ENCODE data around the gene OR8D1. TPM values are rescaled to one million over a fixed set of nuclear protein-coding genes. Genes with fewer than 3 reads are reported as not detected.
"Not testable (repeated sequence)": the region's sequence is repeated elsewhere in the genome, so short reads cannot be mapped to it uniquely, and the experiment has no call there.

The OR8D1 gene
- polyA plus RNA-seq, 4 donors = not detected

DNA sequence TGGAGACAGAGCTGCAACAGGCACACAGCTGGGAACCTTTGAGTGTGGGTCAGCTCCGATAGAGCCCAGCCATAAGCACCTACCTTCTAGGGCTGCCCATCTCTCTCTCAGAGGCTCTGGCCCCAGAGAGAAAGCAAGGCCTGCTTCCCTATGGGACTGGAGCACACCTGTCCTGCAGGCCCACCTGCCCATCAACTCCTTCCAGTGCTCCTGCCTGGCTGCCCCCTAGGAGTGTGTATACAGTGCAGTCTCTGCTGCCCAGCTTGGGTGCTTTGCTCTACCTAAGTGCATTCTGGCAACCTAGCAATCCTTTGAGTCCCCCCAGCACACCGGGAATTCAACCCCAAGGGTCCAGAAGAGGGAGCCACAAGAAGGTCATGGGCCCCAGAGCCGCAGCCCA, 36.5 kb downstream of the OR8D1 start:
- Histone ChIP-seq H3K27me3 (ENCODE audit: control insufficient read depth in 3 of 3, insufficient read depth in 3 of 3, low read length in 3 of 3) (no peaks in the 10 kb centered on the region), H3K9me3 (ENCODE audit: control insufficient read depth in 2 of 2, insufficient read depth in 1 of 2, low read depth in 1 of 2, low read length in 1 of 2) (no peaks in the 10 kb centered on the region), H3K4me1 (ENCODE audit: control insufficient read depth in 3 of 3, insufficient read depth in 2 of 3, low read depth in 1 of 3, low read length in 2 of 3) (no peaks in the 10 kb centered on the region), H3K27ac (ENCODE audit: low read depth in 1 of 3, low read length in 2 of 3) (peak overlapping the region in 1 of 3 donors; percentile 45), H3K4me3 (ENCODE audit: low read depth in 1 of 3, low read length in 3 of 3) (no peak overlapping the region), H3K36me3 (ENCODE audit: control insufficient read depth in 3 of 3, insufficient read depth in 2 of 3, low read depth in 1 of 3, low read length in 3 of 3) (no peaks in the 10 kb centered on the region)
- 58 to 85% (median 72%) methylated on average over 3 of the region's 3 CpGs for WGBS, 3 donors
- no peak for DNase-seq
- no peak for FAIRE-seq

DNA sequence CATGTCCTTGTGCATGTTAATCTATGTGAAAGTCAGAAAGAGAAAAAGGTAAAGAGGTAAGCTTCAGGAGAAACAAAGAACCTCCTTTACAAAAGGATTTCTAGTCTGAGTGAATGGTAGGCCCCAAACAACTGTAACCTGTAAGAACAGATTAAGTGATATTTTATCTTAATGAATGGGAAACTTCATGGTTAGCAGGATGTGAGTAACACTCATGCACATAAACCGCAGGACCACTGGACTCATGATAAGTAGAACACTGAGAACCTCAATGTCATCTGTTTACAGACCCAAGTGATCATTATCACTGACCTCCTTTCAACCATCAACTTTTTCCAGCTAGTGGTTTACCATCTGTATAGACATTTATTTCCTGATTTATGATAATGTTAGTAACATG, 37.7 kb downstream of the OR8D1 start:
- Histone ChIP-seq H3K4me3 (ENCODE audit: low read depth in 1 of 3, low read length in 3 of 3) (no peak overlapping the region), H3K27me3 (ENCODE audit: control insufficient read depth in 3 of 3, insufficient read depth in 3 of 3, low read length in 3 of 3) (no peaks in the 10 kb centered on the region), H3K36me3 (ENCODE audit: control insufficient read depth in 3 of 3, insufficient read depth in 2 of 3, low read depth in 1 of 3, low read length in 3 of 3) (no peaks in the 10 kb centered on the region), H3K9me3 (ENCODE audit: control insufficient read depth in 2 of 2, insufficient read depth in 1 of 2, low read depth in 1 of 2, low read length in 1 of 2) (no peaks in the 10 kb centered on the region), H3K4me1 (ENCODE audit: control insufficient read depth in 3 of 3, insufficient read depth in 2 of 3, low read depth in 1 of 3, low read length in 2 of 3) (no peaks in the 10 kb centered on the region), H3K27ac (ENCODE audit: low read depth in 1 of 3, low read length in 2 of 3) (no peak overlapping the region)
- no peak for FAIRE-seq
- WGBS, 3 donors = 40 to 62% (median 55%) methylated on average over 1 of the region's 1 CpG
- DNase-seq = peak in 1 of 2 donors; percentile 2

DNA sequence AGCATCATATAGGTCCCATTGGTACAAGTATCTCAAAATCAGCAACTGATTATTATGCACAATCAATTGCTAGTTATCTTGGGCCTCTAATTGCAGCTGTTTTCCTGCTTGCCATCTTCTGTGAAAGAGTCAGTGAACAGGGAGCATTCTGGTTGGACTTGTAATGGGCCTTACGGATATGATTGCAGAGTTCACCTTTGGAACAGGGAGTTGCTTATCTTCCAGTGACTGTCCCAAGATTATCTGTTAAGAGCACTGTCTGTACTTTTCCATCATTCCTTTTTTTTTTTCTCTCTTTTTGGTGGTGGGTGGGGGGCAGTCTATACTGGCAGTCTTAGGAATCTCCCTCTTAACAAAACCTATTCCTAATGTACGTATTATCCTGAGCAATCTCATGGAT, 39.7 kb downstream of the OR8D1 start:
- H3K36me3 ChIP-seq (ENCODE audit: control insufficient read depth in 3 of 3, insufficient read depth in 2 of 3, low read depth in 1 of 3, low read length in 3 of 3) = no peaks in the 10 kb centered on the region
- no peaks in the 10 kb centered on the region for H3K27me3 ChIP-seq (ENCODE audit: control insufficient read depth in 3 of 3, insufficient read depth in 3 of 3, low read length in 3 of 3)
- no peak for FAIRE-seq
- no peaks in the 10 kb centered on the region for H3K9me3 ChIP-seq (ENCODE audit: control insufficient read depth in 2 of 2, insufficient read depth in 1 of 2, low read depth in 1 of 2, low read length in 1 of 2)
- H3K4me3 ChIP-seq (ENCODE audit: low read depth in 1 of 3, low read length in 3 of 3) = no peak overlapping the region
- WGBS, 3 donors = 47 to 67% (median 57%) methylated on average over 2 of the region's 2 CpGs
- H3K4me1 ChIP-seq (ENCODE audit: control insufficient read depth in 3 of 3, insufficient read depth in 2 of 3, low read depth in 1 of 3, low read length in 2 of 3) = no peaks in the 10 kb centered on the region
- H3K27ac ChIP-seq (ENCODE audit: low read depth in 1 of 3, low read length in 2 of 3) = no peak overlapping the region
- peak; percentile 3 to 45 for DNase-seq

DNA sequence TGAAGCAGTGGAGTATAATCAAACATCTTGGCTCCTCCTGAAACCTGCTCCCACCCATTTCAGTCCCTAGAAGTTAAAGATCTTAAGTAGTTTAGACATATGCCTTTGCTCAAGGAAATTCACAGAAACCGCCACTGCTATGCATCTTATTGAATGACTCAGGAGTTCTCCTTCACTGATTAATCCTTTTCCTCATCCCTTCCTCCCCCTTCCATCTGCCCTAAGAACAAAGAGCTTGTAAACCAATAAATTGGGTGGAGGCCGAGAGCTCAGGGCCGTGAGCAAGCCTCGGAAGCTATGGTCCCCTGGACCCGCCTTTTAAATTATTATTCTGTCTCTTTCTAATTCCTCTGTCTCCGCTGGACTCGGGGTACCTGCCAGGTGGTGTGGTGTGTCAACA, 42.9 kb downstream of the OR8D1 start:
- not testable (repeated sequence) for H3K27ac ChIP-seq (ENCODE audit: low read depth in 1 of 3, low read length in 2 of 3); DNase-seq; H3K36me3 ChIP-seq (ENCODE audit: control insufficient read depth in 3 of 3, insufficient read depth in 2 of 3, low read depth in 1 of 3, low read length in 3 of 3); H3K4me1 ChIP-seq (ENCODE audit: control insufficient read depth in 3 of 3, insufficient read depth in 2 of 3, low read depth in 1 of 3, low read length in 2 of 3); H3K4me3 ChIP-seq (ENCODE audit: low read depth in 1 of 3, low read length in 3 of 3); FAIRE-seq; H3K27me3 ChIP-seq (ENCODE audit: control insufficient read depth in 3 of 3, insufficient read depth in 3 of 3, low read length in 3 of 3); H3K9me3 ChIP-seq (ENCODE audit: control insufficient read depth in 2 of 2, insufficient read depth in 1 of 2, low read depth in 1 of 2, low read length in 1 of 2)
- WGBS, 3 donors = 14 to 50% (median 29%) methylated on average over 7 of the region's 7 CpGs

DNA sequence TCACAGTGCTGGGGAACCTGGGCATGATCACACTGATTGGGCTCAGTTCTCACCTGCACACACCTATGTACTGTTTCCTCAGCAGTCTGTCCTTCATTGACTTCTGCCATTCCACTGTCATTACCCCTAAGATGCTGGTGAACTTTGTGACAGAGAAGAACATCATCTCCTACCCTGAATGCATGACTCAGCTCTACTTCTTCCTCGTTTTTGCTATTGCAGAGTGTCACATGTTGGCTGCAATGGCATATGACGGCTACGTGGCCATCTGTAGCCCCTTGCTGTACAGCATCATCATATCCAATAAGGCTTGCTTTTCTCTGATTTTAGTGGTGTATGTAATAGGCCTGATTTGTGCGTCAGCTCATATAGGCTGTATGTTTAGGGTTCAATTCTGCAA, 48.7 kb downstream of the OR8D1 start:
- not testable (repeated sequence) for H3K4me1 ChIP-seq (ENCODE audit: control insufficient read depth in 3 of 3, insufficient read depth in 2 of 3, low read depth in 1 of 3, low read length in 2 of 3); H3K4me3 ChIP-seq (ENCODE audit: low read depth in 1 of 3, low read length in 3 of 3); H3K36me3 ChIP-seq (ENCODE audit: control insufficient read depth in 3 of 3, insufficient read depth in 2 of 3, low read depth in 1 of 3, low read length in 3 of 3); FAIRE-seq; DNase-seq; H3K27ac ChIP-seq (ENCODE audit: low read depth in 1 of 3, low read length in 2 of 3); H3K27me3 ChIP-seq (ENCODE audit: control insufficient read depth in 3 of 3, insufficient read depth in 3 of 3, low read length in 3 of 3); H3K9me3 ChIP-seq (ENCODE audit: control insufficient read depth in 2 of 2, insufficient read depth in 1 of 2, low read depth in 1 of 2, low read length in 1 of 2)
- 61 to 64% (median 61%) methylated on average over 4 of the region's 4 CpGs for WGBS, 3 donors

DNA sequence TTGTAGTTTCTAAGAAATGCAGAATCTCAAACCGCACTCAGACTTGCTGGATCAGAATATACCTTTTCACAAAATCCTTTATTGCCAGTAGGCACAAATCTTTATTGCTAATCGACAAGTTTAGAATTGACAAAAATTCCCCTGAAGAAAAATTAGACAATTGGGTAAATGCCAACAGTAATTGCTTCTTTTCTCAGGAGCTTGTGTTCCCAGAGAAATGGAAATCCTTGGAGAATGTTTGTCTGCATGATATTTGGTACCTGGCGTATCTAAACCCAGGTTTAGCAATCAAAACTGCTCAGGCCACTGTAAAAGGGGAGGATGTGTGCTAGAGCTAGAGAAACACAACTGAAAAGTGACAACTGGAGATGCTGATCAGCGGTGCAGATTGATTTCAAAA, 57.7 kb downstream of the OR8D1 start, which contains the start of gene OR8G5:
TSS of gene OR8G5 (plus strand) at position 301 of the 400 bp plus-strand sequence. CDS start 8,556 bp downstream, outside the sequence.
- Histone ChIP-seq H3K36me3 (ENCODE audit: control insufficient read depth in 3 of 3, insufficient read depth in 2 of 3, low read depth in 1 of 3, low read length in 3 of 3) (no peaks in the 10 kb centered on the region), H3K27me3 (ENCODE audit: control insufficient read depth in 3 of 3, insufficient read depth in 3 of 3, low read length in 3 of 3) (no peaks in the 10 kb centered on the region), H3K9me3 (ENCODE audit: control insufficient read depth in 2 of 2, insufficient read depth in 1 of 2, low read depth in 1 of 2, low read length in 1 of 2) (no peaks in the 10 kb centered on the region), H3K4me3 (ENCODE audit: low read depth in 1 of 3, low read length in 3 of 3) (no peak within 1 kb of the TSS), H3K4me1 (ENCODE audit: control insufficient read depth in 3 of 3, insufficient read depth in 2 of 3, low read depth in 1 of 3, low read length in 2 of 3) (no peaks in the 10 kb centered on the region), H3K27ac (ENCODE audit: low read depth in 1 of 3, low read length in 2 of 3) (no peak within 1 kb of the TSS)
- DNase-seq (no peak), FAIRE-seq (no peak)
- 59 to 71% (median 66%) methylated on average over 4 of the region's 4 CpGs for WGBS, 3 donors

Other genes with a start within 250 kb of the OR8D1 start
- 10 to 100 TPM; 21.9 to 38.2 (median 28.7) TPM for gene VWA5A, start 198.5 kb downstream of the OR8D1 start, polyA plus RNA-seq
- not detected for gene OR10D3, start 130.6 kb downstream of the OR8D1 start, polyA plus RNA-seq
- not detected for gene OR8G1, start 72.9 kb downstream of the OR8D1 start, polyA plus RNA-seq
- gene OR8G5, start 57.6 kb downstream of the OR8D1 start, polyA plus RNA-seq = not detected
- not detected for gene OR8D2, start 6.2 kb upstream of the OR8D1 start, polyA plus RNA-seq
- gene OR8B2, start 70.5 kb upstream of the OR8D1 start, polyA plus RNA-seq = not detected
- not detected for gene OR8B3, start 85.1 kb upstream of the OR8D1 start, polyA plus RNA-seq
- not detected for gene OR8B4, start 110.9 kb upstream of the OR8D1 start, polyA plus RNA-seq
- not detected for gene OR8B8, start 131.7 kb upstream of the OR8D1 start, polyA plus RNA-seq
- not detected for gene OR8B12, start 229.7 kb upstream of the OR8D1 start, polyA plus RNA-seq

All from small intestine (tissue), 7 donors.